HL-60 (cell line): ENCODE measurements around the gene DHRS3.

ENCODE experiments used
- DNase-seq, 2 experiments: peaks; one replicate each; pipeline ENCODE4 v3.0.0-alpha.2; 2010 to 2020; ENCODE audit warnings: low read depth in 1 of 2, low spot score in 1 of 2
- H3K27ac ChIP-seq: fragments of 250-450 bp; sonication (Bioruptor Pico); replicated peaks from 2 replicates; pipeline ENCODE4 v1.5.1; 2020; ENCODE audit warnings: mild to moderate bottlenecking, moderate library complexity
- H3K27me3 ChIP-seq: fragments of 250-450 bp; sonication (Bioruptor Pico); 2 replicates; pipeline ENCODE4 v1.5.1; 2021; ENCODE audit warnings: mild to moderate bottlenecking, moderate library complexity; ENCODE audit not compliant: insufficient read depth, poor library complexity, severe bottlenecking
- H3K4me3 ChIP-seq: replicated peaks from 2 replicates; pipeline ENCODE4 v1.5.1; 2011; ENCODE audit warnings: mild to moderate bottlenecking, control low read depth, low read length; ENCODE audit not compliant: insufficient read depth
- GABPA ChIP-seq: IDR thresholded peaks from 2 replicates; pipeline ENCODE4 v1.6.1; 2012; ENCODE audit warnings: low read depth
- POLR2AphosphoS5 ChIP-seq: IDR thresholded peaks from 2 replicates; pipeline ENCODE4 v1.6.1; 2012; ENCODE audit warnings: low read depth
- REST ChIP-seq: IDR thresholded peaks from 2 replicates; pipeline ENCODE4 v1.6.1; 2012; ENCODE audit warnings: low read depth; ENCODE audit not compliant: insufficient replicate concordance
- SPI1 ChIP-seq: IDR thresholded peaks from 2 replicates; pipeline ENCODE4 v1.6.1; 2012; ENCODE audit warnings: low read depth, mild to moderate bottlenecking, borderline replicate concordance
- TF ChIP-seq, protein P1 (sequence below): IDR thresholded peaks from one replicate; pipeline ENCODE4 v1.5.1; 2011; ENCODE audit warnings: low read length, control low read depth, inconsistent platforms; ENCODE audit not compliant: insufficient read depth

Gene DHRS3

DNA sequence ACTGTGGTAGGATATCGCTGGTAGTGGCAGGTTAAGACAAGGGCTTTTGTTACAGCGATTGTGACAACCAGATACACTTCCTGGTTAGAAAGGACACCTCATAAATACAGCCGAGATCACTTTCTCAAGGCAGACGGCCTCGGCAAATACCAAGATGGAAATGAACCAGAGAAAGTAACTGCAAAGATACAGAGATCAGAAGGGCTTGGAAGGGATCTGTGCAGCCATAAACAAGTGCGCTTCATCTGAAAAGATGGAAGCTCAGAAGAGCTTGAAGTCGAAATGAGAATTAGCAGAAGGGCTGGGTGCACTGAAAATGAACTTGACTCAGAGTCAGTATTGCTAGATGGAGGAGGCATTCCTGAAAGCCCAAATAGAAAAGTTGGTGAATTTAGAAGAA, 7.1 kb downstream of the DHRS3 start:
- Histone ChIP-seq H3K4me3 (no peak overlapping the region), H3K27ac (no peak overlapping the region), H3K27me3 (peaks cover 4% of the 10 kb centered on the region)
- no peak for DNase-seq
- TF ChIP-seq, protein P1, sequence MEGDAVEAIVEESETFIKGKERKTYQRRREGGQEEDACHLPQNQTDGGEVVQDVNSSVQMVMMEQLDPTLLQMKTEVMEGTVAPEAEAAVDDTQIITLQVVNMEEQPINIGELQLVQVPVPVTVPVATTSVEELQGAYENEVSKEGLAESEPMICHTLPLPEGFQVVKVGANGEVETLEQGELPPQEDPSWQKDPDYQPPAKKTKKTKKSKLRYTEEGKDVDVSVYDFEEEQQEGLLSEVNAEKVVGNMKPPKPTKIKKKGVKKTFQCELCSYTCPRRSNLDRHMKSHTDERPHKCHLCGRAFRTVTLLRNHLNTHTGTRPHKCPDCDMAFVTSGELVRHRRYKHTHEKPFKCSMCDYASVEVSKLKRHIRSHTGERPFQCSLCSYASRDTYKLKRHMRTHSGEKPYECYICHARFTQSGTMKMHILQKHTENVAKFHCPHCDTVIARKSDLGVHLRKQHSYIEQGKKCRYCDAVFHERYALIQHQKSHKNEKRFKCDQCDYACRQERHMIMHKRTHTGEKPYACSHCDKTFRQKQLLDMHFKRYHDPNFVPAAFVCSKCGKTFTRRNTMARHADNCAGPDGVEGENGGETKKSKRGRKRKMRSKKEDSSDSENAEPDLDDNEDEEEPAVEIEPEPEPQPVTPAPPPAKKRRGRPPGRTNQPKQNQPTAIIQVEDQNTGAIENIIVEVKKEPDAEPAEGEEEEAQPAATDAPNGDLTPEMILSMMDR: no peak
- TF ChIP-seq GABPA: no peak
- no peak for TF ChIP-seq POLR2AphosphoS5
- TF ChIP-seq SPI1: no peak
- TF ChIP-seq REST: no peak

GRCh38 chr1:12610305-12610935, 7.6 kb downstream of the DHRS3 start:
- Histone ChIP-seq H3K27me3 (no peaks in the 10 kb centered on the region), H3K27ac (no peak overlapping the region), H3K4me3 (no peak overlapping the region)
- DNase-seq: no peak
- TF ChIP-seq POLR2AphosphoS5 (no peak), REST (no peak), GABPA (no peak), SPI1 (no peak)
- TF ChIP-seq, protein P1: no peak

DNA sequence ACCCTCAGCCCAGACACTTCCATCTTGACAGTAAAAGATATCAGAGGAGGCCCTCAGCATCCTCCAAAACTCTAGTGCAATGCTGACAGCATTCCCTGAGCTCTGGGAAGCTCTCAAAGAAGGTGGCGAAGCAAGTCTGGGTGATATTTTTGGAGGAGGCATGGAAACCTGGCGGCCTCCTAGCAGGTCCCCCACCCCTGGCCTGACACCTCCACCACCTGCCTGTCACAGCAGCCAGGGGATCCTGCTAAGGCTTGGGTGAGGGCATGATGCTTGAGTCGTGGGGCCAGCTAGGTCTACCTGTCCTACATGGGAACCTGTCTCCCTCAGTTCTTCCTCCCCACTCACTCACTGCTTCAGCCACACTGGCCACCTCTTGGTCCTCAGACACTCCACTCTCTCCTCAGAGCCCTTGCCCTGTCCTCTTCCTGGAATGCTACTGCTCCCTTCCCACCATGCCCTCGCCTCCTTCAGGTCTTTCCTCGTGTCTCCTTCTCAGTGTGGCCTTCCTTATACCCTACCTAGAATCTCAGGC, 8.5 kb downstream of the DHRS3 start:
- no peaks in the 10 kb centered on the region for H3K27me3 ChIP-seq
- no peak overlapping the region for H3K4me3 ChIP-seq
- no peak for DNase-seq
- no peak for TF ChIP-seq SPI1
- TF ChIP-seq POLR2AphosphoS5: no peak
- TF ChIP-seq REST: no peak
- TF ChIP-seq, protein P1: no peak
- TF ChIP-seq GABPA: no peak
- no peak overlapping the region for H3K27ac ChIP-seq
